Stimulated activated CD8-positive, alpha-beta memory T cell treated with anti-CD3 and anti-CD28 coated beads, Interleukin-12 subunit alpha, Interleukin-12 subunit beta, amount 100 ng/mL, for 24 hours (primary cell): ENCODE data around the gene CPNE8.

Experiments
- DNase-seq: peaks from one replicate; pipeline ENCODE4 v3.0.0-alpha.2; 2020; ENCODE audit errors: extremely low read depth

Gene CPNE8

DNA sequence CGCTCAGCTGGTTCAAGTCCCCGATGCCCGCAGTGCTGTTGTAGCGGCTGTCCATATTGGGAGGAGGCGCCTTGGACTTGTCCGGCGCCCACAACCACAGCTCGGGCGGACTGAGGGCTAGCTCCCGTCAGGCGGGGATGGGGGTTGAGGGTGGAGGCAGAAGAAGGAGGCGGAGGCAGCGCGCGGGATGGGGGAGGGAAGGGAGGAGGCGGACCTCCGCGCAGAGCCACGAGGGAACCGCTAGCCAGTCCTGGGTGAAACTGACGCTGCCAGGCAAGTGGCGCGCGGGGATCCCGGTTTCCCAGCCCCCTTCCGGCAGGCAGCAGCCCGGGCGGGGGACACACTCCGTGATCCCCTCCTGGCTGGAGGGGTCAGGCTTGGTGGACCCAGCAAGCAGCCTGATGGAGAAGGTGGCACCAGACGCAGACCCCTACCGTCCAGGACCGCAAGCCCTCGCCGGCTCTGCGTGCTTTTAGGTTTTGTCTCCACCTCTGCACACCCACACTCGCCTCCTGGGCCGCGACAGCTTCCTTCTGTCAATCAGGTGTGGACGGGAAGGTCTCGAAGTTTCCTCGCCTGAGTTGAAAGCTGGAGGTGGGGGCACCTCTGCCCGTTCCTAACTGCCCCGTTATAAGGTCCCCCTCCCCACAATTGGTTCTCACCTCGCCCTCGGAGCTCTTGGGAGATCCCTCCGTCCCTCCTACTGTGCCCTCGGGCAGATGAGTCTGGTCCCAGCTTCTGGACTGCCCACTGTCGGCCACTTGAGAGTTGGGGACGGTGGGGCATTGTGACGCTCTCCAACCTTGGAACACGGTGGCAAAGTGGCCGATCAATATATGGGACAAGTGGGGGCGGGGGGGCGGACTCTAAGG, at the start of gene CPNE8:
TSS of gene CPNE8 (minus strand) at position 112 of the 872 bp plus-strand sequence. CDS start at position 55, 57 bp downstream.
- DNase-seq: no peak

DNA sequence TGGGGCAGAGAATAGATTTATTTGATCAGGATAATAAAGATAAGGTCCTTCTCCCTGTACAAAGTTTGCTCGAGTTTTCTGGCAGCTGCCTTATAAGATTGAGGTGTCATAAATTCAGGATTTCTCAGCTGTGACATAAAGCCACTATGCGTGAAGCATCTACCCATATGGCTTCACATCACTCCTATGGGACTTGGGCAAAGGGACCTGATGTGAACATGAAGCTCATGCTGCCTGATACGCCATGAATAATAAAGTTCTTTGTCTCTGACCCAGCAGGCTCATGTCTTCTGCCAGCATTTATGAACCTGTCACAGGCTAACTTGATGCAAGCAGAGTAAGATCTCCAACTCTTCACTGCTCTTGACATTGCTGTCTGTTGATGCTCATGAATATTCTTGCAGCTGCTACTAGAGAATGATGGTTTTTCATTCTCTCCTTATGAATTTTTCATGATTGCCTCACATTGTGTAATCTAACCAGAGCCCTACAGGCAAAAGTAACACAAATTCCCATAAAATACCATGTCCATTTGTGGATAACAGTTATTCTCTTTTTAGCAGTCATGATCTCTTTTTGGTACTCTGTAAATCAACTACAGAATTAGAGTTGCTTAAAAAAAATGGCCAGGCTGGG, 49.0 kb upstream of the CPNE8 start:
- no peak for DNase-seq

DNA sequence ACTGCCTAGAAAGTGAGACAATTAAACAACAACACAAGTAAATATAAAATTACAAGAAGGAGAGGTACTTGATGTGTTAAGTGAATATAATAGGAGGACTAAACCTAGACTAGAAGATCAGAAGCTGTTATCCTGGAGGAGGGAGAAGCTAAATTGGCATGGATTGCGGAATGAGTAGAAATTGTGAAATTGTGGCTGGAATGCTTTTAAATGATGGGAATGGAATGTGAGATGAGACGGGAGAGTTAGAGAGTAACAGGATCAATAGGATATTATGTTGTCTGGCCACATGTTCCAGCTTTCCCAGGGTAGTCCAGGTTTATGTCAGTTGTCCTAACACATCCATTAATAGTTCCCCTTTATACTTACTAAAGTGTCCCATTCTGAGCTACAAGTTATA, 44.0 kb upstream of the CPNE8 start:
- DNase-seq: no peak

DNA sequence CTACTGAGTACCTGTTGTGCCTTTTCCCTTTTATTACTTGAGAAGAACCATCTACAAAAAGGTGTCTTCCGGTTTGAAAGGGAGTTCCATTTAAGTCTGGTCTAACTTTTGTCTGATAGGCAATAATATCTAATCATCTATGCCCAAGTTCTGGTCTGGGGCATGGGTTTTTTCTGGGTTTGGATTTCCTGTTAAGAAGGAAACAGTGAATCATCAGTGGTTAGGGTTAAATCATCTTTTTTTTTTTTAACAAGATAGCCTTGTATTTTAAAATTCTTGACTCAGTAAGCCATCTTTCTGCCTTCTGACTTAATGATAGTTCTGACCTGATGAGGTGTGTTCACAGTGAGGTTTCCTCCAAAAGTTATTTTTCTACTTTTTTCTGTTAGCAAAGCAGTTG, 29.3 kb upstream of the CPNE8 start:
- DNase-seq: no peak

DNA sequence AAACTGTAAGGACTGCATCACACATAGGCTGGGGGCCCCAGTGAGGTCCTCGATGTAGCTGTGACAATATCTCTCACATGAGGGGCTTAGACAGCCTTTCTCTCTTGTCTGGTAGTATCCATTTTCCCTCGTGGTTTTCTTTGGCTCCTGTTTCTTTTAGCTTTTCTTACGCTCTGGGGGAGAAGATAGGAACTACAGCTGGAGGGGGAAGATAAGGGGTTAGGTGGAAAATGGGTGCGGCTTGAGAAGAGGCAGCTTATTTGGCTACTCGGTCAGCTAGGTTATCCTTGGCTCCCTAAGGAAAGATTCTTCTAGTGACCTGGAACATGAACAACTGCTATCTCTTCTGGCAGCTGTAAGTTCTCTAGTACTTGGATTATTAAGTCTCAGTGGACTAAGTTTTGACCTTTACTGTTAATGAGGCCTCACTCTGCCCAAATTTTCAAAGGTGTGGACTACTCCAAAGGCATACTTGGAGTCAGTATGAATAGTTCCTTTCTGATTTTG, 28.7 kb upstream of the CPNE8 start:
- DNase-seq: no peak

DNA sequence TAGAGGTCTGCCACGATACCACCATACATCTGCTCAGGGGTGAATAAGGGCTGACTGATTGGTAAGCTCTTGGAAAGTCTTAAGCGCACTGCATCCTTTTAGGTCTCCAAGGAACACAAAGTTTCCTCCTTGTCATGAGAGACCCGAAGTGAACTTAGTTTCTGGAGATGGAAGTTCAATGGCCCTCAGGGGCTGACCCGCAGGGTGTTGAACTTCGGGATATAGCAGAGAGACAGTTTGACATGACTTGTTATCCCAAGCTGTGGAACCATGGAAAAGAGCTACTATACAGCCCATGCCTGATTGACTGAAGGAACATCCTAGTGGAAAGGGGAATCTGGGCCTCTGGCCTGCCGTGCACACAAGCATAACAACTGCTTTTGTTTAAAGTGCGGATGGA, 26.9 kb upstream of the CPNE8 start:
- DNase-seq: no peak

DNA sequence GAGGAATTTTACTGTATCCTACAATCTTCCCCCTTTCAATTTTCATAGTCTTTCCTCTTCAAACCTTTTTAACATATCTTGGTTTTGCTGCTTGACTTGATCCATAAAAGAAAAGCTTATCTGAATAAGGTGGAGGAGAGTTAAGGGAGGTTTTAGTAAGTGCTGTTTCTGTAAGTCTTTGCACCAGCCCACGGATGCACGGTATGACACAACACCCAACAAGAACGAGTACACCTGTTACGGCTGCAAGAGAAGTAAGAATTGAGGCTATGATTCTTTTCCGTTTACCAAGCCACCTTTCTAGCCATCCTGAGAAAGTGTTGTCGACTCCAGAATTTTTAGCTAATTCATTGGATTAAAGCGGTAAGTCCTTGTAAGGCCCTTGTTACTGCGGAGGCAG, 26.1 kb upstream of the CPNE8 start:
- DNase-seq: no peak

DNA sequence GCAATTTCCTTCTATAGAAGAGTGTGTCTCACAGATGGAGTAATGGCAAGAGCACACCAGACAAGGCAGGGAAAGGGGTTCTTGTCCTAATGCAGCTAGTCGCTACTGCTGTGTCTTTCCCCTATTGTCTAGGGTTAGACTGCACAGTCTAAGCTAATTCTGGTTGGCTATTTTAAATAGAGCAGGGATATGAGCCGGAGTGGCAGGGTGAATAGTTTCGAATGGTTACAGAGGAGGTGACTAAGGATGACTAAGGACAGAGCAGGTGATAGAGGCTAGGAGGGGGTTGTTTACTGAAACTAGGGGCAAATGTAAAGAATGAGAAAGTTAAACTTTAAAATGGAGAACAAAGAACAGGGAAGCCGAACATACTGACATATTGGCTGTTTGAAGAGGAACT, 25.6 kb upstream of the CPNE8 start:
- no peak for DNase-seq

DNA sequence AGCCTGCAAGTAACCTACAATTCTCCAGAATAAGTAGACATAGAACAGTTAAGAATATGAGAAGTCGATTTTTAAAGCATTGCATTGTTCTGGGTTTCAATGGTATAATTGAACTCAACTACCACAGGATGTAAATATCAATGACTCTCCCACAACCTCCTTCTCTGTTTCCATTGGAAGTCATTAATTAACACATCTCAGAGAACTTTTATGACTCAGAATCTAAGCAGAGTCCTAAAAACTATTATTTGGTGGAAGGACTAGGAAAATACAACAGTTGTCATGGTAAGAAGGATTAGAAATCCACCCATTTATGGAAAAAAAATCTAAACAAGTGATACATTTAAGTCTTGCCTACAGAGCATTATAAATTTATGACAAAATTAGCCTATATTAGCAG, 21.1 kb upstream of the CPNE8 start:
- no peak for DNase-seq

DNA sequence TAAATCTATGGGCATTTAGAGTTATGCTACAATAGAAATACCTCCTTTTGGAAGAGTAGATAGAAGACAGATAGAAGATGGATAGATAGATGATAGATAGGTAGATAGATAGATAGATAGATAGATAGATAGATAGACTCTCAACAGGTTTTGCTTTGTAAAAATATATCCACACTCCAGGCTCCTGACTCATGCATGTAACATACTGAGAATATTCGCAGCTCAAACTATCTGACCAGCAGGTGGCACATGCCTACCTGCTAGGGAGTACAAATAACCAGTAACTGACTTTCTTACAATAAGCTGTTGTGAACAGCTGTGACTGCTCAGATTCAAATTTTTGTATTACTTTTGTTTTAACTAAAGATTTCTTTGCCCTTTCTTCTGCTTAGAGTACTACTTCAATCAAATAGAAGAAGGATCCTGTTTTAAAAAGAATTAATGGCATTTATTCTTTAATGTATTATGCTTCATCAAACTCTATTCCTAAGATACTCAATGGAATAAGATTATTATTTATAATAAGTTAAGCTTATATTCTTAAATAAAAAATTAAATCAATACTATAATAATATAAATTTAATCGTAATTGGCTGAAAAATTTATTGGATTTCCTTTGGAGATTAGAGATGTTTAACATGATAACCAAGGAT, 15.8 kb upstream of the CPNE8 start:
- DNase-seq: no peak

DNA sequence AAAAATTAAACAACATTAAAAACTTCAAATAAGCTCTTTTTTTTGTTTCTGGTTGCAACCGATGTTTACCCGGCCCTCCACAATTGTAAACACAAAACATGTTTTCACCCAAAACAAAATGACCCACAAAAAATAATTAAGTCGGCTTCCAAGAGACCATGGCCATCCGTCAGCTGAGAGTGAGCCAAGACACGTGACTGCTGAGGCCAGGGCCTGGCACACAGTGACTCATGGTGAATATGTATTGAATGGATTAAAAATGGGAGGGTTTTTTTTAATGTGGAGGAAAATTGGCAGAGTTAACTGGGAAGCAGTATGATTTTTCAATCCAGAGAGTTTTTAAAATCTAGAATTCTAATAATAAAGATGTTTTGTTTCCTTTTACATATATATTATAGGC, 13.8 kb upstream of the CPNE8 start:
- DNase-seq: no peak

DNA sequence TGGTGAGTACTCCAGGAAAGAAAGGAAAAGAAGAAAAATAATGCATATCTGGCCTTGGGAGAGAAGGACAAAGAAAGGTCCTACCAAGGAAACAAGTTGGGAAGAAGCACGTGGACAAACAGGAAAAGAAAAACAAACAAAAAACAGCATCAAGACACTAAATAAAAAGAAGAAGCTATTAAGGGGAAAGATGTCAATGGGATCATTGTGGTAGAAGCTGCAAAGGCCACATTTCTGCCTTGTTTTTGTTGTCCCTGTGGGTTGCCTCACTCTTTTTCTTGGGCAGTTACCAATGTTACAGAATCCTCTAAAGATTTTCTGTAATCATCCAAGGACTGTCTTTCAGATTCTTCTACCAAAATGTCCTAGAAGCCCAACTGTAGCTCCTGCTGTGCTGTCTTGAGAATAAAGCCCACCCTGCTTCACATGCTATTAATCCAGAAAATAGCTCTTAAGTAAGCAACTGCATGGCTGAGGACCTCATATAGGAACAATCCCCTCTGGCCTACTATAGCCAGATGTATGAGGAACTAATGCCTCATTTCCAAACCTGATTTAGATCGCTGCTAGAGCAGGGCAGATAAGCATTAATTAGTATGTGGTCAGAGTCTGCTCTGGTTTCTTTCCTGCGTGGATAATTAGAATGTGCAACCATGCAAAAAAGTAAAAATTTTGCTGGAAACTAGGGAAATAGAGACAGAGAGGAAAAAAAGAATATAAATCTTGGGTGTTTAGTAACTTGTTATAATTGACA, 10.2 kb upstream of the CPNE8 start:
- DNase-seq: no peak

DNA sequence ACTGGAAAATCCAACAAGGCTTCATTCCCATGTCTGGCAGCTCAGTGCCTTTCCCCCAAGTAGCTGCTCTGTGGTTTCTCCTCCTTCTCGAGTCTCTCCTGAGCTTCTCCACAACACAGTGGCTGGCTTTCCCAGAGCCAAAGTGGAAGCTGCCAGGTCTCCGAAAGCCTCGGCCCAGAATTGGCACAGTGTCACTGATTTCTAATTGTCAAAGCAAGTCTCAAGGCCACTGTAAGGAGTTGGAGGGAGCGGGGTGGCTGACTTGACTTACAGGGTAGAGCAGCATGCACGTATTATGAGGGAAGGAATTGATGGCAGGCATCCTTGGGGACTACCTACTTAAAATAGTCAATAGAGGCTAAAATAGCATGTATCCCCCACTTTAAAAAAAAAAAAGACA, 6.7 kb upstream of the CPNE8 start:
- no peak for DNase-seq

DNA sequence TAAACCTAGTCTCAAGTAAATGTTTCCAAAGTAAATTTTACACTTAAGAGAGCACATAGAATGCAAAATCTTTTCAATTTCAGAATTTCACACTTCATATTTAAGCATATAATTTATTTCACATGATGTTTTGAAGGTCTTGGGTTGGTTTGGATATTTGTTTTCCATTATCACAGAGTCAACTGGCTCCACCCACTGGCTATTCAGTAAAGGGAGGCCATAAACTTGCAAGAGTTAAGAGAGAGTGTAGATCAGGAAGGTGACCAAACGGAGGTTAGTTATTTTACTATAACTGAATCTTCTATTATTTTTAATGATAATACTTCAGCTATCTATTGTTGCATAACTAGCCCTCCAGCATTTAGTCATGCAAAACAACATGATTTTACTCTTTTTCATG, 6.2 kb upstream of the CPNE8 start:
- DNase-seq: no peak

DNA sequence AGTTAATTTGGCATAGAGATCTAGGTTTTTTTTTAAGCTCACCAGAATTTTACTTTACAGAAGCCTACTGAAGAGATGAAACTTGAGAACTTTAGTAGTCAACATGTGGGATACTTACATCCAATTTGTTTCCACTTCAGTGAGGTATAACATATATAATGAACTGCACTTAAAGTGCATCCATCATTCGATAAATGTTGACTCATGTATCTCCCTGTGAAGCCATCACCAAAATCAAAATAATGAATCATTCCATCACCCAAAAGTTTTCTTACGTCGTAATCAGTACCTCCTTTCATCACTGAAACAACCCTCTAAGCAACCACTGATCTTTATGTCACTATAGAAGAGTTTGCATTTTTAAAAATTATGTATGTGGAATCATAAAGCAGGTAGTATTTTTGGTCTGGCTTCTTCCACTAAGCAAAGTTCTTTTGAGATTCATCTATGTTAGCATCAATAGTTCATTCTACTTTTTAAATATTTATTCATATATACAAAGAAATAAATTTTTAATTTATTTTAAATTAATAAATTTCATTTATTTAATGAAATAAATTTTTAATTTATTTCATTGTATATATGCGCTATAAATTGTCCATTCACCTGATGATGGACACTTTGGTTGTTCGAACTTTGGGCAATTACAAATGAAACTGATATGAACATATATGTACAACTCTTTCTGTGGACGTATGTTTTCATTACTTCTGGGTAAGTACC, 2.0 kb upstream of the CPNE8 start:
- no peak for DNase-seq

DNA sequence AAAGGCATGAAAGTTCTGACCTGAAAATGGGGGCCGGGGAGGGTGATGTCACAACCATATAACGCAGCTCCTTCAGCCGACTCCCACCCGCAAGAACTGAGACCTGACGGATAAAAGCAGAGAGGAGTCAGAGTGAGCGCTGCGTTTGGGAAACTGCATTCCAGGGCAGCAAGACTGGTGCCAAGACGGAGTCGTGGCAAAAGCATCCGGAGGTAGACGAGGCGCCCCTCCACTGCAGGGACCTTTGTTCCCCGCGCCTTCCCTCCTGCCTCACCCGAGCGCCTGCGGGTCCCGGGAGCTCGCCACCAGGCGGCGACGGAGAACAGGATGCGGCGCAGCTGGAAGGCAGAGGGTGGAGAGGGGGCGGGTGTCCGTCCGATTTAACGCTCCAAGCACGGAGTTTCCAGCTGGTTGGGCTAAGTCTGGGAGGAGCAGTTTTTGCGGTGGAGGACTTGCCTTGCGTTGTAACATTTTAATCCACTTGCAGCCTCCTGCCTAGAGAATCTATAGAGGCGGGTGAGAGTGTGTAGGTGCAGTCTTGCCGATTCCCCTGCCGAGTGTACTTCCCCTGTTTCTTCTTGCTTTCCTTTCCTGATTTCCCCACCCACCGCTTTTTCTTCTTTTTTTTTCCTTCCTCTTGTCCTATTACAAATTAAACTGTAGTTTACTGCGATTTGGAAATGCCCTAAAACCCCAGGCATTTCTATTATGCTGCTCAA, 1.2 kb upstream of the CPNE8 start:
- peak; percentile 28 for DNase-seq

DNA sequence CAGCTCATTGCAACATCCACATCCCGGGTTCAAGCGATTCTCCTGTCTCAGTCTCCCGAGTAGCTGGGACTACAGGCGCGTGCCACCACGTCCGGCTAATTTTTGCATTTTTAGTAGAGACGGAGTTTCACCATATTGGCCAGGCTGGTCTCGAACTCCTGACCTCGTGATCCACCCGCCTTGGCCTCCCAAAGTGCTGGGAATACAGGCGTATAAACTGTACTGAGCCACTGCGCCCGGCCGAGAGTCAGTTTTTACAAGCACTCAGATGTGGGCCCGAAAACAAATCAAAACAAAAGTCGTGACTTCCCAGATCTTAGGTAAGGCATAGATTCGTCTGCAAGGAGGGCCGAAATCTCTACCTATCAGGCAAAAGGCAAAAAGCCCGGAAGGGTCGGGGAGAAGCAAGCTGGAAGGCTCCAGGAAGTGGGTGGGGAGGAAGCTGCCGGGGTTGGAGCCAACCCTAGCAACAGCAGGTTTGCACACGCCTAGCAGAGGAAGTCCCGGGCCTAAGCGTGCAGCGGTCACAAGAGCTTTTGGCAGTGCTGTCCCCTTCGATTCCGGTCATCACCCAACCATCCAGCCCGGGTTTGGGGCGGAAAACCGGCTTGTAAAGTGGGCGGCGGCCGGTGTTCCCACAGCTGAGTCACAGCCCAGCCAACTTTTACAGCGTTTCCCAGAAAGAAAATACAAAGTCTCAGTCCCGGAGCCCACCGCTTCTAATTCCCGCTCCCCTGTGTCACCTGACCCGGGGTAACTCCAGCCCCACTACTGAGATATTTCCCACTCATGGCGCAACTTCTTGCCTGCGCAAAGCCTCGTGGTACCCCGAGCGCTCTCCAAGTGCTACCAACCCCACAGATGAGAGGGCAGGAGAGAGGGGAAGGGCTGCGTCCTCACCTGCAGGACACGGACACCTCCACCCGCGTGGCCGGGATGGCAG, 583 bp downstream of the CPNE8 start:
- no peak for DNase-seq

DNA sequence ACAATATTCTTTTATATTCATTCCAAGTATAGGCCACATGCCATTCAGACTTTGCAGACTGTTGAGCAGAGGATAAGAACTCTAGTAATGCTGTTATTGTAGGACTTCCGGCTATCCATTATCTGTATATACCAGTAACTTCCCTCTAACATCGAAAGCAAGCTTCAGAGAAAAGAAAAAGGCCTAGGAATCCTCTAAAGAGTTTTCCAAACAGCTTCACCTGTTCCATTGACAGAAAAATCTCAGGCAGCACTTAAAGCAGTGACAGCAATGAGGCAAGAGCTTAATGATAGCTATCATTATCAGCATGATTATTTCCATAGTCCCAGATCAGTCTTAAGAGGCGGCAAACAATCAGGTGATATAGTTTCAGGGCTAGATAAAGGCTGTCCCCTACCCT, 1.8 kb downstream of the CPNE8 start:
- no peak for DNase-seq

DNA sequence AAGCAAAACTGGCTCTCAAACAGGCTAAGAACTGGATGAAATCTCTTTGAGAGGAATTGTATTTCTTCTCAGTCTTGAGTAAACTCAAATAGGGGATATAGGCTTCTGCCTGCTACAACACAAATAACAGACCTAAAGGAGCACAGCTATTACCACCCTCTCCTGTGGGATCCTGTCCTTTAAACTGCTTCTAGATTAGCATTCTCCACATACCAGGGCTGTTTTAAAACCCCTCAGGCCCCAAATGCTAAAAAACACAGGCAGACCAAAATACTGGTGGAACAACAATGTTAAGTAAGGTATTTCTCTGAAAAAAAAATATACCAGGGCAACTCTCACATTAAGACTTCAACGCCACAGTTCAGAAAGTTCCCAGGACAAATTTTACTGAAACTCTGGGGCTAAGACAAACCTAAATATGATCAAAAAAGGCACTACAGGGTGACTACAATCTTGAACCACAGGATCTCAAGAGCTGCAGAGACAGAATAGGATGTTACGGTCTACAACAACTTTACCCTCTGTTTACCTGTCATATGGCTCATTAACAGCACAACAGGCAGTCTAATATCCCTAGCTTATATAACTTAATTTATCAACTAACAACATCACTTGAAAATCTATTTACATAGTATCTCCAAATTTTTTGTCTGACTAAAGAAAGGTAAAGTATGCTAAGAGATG, 7.2 kb downstream of the CPNE8 start:
- DNase-seq: no peak
